HG03196 (cell line): ENCODE data around the gene RBMS3.

Experiments used
- ATAC-seq: cut with Tn5 transposase; IDR thresholded peaks from one replicate; pipeline ENCODE4 v1.9.1; 2021; ENCODE audit not compliant: unreplicated experiment

Gene RBMS3

GRCh38 chr3:29919571-29919970 lies 638.7 kb downstream of the RBMS3 start:
- no peak for ATAC-seq

- ATAC-seq: no peak
Measured at GRCh38 chr3:29922992-29923746, 642.3 kb downstream of the RBMS3 start.

DNA sequence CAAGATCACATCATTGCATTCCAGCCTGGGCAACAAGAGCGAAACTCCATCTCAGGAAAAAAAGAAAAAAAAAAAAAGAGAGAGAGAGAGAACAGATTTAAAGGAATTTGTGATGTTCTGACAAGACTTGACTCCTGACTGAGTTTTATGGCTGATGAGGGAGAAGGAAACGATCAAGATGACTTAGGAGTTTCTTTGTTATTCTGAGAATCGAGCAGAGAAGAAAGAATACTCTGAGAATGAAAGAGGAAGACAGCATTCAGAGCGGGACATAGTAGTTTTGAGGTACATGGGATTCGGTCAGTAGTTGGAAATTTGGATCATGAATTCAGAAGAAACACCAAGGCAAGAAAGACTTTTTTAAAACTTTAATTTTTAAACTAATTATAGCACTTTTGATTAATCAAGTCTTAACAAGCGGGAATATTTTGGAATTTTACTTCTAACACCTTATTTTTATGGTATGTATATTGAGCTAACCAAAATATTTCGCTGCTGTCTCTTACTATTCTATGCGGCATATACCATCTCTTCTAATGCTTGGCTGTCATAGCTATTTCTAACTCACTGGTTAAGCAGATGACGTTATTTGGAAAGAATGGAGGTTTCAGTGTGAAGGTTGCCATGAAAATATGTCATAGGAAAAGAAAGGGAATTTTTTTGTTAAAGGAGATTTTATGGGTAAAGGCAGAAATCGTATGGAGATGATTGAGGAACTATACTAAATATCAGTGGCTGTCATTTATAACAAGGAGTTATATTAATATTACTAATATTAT lies 644.1 kb downstream of the RBMS3 start:
- ATAC-seq: no peak

GRCh38 chr3:29926378-29926777 lies 645.5 kb downstream of the RBMS3 start:
- no peak for ATAC-seq

DNA sequence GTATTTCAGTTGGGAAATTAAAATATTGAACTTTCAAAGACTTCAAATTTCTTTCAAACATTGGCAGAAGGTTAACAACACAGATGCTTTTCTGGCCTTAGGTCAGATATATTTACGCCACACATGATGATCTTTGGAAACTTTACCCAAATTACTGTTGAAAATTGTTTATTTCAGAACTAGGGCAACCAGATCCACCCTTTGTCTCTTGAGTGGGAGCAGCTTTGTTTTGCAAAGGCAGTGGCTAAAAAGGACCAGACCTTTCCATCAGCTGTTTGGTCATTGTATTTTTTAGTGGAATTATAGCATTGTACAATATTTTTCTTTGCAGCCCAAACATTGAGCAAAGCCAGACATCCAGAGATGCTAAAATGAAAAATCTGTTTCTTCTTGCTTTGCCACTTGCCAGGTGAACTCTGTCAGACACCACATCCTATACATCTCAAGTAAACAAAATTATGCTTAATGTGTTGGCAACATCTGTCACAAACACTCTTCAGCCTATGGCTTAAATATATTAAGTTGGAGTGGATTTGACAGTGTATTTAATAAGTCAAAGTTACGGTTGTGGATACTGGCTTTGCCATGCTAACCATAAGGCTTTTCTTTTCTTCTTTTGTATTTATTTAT lies 651.9 kb downstream of the RBMS3 start:
- no peak for ATAC-seq

- ATAC-seq: no peak
Measured at GRCh38 chr3:29933802-29934490, 653.1 kb downstream of the RBMS3 start.

GRCh38 chr3:29934751-29935150 lies 653.9 kb downstream of the RBMS3 start:
- no peak for ATAC-seq

- ATAC-seq: peak; percentile 82
Measured at GRCh38 chr3:29936054-29936453, 655.2 kb downstream of the RBMS3 start.

GRCh38 chr3:29936766-29937165 lies 655.9 kb downstream of the RBMS3 start:
- no peak for ATAC-seq

GRCh38 chr3:29937185-29937584 lies 656.3 kb downstream of the RBMS3 start:
- no peak for ATAC-seq

DNA sequence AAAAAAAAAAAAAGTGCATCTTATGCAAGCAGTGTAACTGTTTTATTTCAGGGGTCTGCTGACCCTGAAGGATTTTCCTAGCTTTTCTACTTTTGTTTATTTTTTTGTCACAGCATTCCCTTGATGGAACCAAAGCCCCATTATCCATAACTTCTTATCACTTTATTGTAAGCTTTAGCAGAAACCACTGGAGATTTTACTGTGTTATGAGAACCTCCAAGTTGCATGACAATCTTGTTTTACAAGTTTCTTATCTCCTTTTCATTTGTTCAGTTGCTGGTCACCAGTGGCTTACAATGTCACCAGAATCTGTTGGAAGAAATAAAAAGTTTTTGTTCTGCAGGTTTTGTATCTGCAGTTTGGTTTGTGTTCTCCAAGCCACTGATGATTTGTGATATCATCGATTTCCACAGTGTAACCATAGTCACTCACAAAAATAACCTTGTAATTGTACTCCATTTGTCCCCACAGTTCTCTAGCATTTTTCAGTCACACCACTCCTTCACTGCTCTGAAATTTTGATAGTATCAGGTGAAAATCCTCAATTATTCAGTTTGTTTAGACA lies 660.0 kb downstream of the RBMS3 start:
- ATAC-seq: no peak

- no peak for ATAC-seq
Measured at GRCh38 chr3:29942297-29942696, 661.4 kb downstream of the RBMS3 start.

DNA sequence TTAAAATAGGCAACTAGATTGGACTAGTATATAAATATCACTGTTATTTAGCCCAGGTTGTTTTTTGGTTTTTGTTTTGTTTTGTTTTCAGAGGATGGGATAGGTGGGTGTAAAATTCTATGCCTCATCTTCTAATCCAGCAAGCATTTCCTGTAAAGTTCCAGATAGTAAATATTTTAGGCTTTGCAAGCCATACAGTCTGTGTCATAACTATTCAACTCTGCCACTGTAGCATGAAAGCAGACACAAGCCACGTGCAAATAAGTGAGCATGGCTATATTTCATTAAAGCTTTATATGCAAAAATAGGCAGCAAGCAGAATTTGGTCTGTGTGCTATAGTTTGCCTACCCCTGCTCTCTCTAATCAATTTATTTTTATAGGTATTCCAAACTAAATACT lies 668.3 kb downstream of the RBMS3 start:
- no peak for ATAC-seq

DNA sequence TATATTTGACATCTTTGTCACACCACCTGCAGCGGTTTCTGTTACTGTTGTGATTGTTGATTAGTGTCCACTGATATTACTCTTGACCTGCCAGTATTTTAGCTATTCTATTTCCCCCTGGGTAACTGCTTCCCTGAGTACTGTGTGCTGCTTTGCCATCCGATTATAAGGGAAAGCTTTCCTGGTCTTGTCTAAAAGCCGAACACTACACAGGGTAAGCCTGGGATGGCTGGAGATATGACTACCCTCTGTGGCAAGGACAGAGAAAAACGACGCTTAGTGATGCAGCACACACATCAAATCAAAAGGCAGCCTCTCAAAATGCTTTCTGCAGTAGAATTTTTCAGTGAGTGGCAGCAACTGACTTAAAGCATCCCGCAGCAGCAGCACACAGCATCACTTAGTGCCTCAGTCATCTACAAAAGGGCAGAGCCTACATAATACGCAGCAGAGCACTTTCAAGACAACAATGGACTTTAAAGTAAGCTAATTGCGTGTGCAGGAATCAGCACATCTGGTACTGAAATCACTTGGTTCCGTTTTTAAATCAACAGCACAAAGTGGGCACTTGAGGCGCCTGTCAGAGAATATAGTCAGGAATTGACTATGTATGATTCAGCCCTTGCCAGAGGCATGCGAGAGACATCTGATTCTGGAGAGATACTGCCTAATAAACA lies 669.2 kb downstream of the RBMS3 start:
- no peak for ATAC-seq

- ATAC-seq: no peak
Measured at GRCh38 chr3:29952431-29952830, 671.6 kb downstream of the RBMS3 start.

DNA sequence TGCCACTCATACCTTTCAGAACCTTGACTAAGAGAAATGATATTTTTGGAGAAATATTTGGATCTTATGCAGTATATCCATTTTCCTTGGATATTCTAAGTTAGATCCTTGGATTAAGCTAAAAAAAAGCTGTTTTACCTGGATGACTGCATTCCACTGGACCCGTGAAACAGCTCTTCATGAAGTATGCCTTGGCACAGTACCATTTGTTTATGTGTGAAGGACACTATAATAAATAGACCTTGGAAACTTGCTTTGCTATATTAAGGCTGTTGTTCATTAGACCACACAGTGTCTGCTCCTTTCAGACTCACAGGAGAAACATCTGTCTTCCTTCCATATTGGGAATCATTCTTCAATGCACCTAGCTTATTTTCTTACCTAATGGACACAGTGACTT lies 674.5 kb downstream of the RBMS3 start:
- ATAC-seq: no peak

DNA sequence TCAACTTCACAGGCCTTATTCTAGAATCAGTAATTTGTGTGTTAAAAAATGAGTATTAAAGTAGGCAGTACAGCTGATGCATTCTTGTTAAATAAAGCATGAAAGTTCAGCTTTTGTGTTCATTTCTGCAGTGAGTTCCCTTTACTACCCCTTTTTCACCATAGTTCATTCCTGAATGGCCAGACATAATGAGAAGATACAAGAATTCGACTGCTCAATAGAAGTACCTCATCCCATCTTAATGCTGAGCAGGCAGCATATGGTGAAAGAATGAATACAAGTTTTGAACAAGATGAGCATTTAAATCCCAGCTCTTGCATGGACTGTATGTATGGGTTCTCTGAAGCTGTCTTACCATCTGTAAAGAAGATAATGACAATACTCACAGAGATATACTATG lies 677.9 kb downstream of the RBMS3 start:
- no peak for ATAC-seq

DNA sequence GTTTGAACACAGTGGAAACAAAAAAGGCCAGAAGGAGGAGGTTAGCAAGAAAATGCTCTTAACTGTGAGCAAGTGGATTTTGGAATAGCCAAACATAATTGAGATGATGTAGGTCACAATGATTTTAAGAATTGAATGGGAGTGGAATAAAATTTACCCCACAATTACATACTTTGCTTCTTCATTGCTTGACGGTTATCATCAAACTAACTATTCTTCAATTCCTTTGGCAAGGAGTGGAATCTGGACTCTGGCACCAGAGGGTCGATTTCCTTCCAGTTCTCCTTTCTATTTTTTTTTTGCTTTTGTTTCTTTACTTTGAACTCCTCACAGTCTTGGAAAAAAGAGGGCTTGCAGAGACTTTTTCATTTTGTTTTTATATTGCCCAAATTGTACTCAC lies 691.0 kb downstream of the RBMS3 start:
- no peak for ATAC-seq

- no peak for ATAC-seq
Measured at GRCh38 chr3:29972320-29972993, 691.6 kb downstream of the RBMS3 start.

DNA sequence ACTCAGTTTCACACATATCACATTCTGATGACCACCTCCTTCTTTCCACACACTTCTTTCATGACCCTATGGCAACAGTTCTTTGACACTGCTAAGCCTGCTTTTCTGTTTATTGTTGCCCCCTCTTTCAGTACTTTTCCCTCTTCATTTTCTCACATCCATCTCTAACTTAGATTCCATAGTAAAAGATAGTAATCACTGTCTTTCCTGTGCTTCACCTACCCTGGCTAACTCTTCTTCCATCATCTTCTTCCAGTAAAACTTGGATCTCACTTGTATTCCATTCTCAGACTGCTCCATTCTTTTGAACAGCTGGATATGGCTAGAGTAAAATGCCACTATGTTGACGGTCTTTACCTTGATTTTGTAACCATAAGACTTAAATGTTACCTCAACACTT lies 692.9 kb downstream of the RBMS3 start:
- ATAC-seq: no peak
